ENCODE measurements around the gene EPHA7.

Gene EPHA7

GRCh38 chr6:93196406-93196970, 222.9 kb downstream of the EPHA7 start:
- H3K27me3 ChIP-seq (ENCODE audit: control insufficient read depth, insufficient read depth, low read length), result no peaks in the 10 kb centered on the region
- no peak overlapping the region for H3K4me3 ChIP-seq (ENCODE audit: low read depth, low read length)
- no peak overlapping the region for H3K9ac ChIP-seq
- H3K4me1 ChIP-seq, result no peaks in the 10 kb centered on the region
- H3K79me2 ChIP-seq, result no peaks in the 10 kb centered on the region
- no peaks in the 10 kb centered on the region for H3K36me3 ChIP-seq (ENCODE audit: control insufficient read depth, insufficient read depth, low read length)
- TF ChIP-seq, protein P1, sequence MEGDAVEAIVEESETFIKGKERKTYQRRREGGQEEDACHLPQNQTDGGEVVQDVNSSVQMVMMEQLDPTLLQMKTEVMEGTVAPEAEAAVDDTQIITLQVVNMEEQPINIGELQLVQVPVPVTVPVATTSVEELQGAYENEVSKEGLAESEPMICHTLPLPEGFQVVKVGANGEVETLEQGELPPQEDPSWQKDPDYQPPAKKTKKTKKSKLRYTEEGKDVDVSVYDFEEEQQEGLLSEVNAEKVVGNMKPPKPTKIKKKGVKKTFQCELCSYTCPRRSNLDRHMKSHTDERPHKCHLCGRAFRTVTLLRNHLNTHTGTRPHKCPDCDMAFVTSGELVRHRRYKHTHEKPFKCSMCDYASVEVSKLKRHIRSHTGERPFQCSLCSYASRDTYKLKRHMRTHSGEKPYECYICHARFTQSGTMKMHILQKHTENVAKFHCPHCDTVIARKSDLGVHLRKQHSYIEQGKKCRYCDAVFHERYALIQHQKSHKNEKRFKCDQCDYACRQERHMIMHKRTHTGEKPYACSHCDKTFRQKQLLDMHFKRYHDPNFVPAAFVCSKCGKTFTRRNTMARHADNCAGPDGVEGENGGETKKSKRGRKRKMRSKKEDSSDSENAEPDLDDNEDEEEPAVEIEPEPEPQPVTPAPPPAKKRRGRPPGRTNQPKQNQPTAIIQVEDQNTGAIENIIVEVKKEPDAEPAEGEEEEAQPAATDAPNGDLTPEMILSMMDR (IDR thresholded peaks at IDR 0.05), result no peak
- H3K9me3 ChIP-seq (ENCODE audit: control insufficient read depth, low read length), result no peaks in the 10 kb centered on the region
- H3K27ac ChIP-seq, result no peak overlapping the region
- H2AFZ ChIP-seq, result no peak overlapping the region
- H3K4me2 ChIP-seq (ENCODE audit: low read length), result no peak overlapping the region

DNA sequence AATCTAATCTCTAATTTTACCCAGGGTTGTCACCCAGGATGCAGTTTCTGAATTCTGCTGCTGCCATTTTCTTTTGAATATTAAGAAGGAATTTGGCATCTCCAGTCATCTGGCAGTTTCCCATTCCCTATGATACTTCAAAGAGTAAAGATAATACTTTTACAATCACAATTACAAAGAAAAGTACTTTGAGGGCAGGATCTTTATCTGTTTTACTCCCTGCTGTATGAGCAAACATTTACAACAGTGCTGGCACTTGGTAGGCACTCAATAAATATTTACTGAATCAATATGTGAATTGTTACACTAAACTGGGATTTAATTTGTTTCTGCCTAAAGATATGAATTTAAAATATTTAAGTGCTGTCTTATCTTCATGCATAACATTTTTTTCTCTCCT, 224.9 kb downstream of the EPHA7 start:
- H3K36me3 ChIP-seq (ENCODE audit: control insufficient read depth, insufficient read depth, low read length), result no peaks in the 10 kb centered on the region
- H3K4me3 ChIP-seq (ENCODE audit: low read depth, low read length), result no peak overlapping the region
- no peaks in the 10 kb centered on the region for H3K4me1 ChIP-seq
- H3K4me2 ChIP-seq (ENCODE audit: low read length), result no peak overlapping the region
- H3K27ac ChIP-seq, result peak overlapping the region; percentile 7
- H3K9ac ChIP-seq, result no peak overlapping the region
- TF ChIP-seq, protein P1 (IDR thresholded peaks at IDR 0.05), result no peak
- H3K27me3 ChIP-seq (ENCODE audit: control insufficient read depth, insufficient read depth, low read length), result no peaks in the 10 kb centered on the region
- no peaks in the 10 kb centered on the region for H3K79me2 ChIP-seq
- H3K9me3 ChIP-seq (ENCODE audit: control insufficient read depth, low read length), result no peaks in the 10 kb centered on the region
- H2AFZ ChIP-seq, result no peak overlapping the region

- Histone ChIP-seq H3K9me3 (ENCODE audit: control insufficient read depth, low read length) (no peaks in the 10 kb centered on the region), H3K4me2 (ENCODE audit: low read length) (no peak overlapping the region), H3K79me2 (no peaks in the 10 kb centered on the region), H2AFZ (no peak overlapping the region), H3K27me3 (ENCODE audit: control insufficient read depth, insufficient read depth, low read length) (no peaks in the 10 kb centered on the region), H3K27ac (peak overlapping the region; percentile 7), H3K36me3 (ENCODE audit: control insufficient read depth, insufficient read depth, low read length) (no peaks in the 10 kb centered on the region), H3K4me3 (ENCODE audit: low read depth, low read length) (no peak overlapping the region), H3K4me1 (no peaks in the 10 kb centered on the region), H3K9ac (no peak overlapping the region)
- TF ChIP-seq, protein P1 (IDR thresholded peaks at IDR 0.05), result no peak
These were observed 225.5 kb downstream of the EPHA7 start for GRCh38 chr6:93193868-93194267.

Data from parathyroid adenoma (tissue), 2 donors.